GM12878 (cell line): ENCODE results near the gene FAM3B. TPM values are rescaled to one million over a fixed set of nuclear protein-coding genes. Genes with fewer than 3 reads are reported as not detected.

Source experiments
- ATAC-seq: fragments of 200-7000 bp; cut with Tn5 transposase; 3 replicates; pipeline ENCODE4 v1.9.1; 2020; ENCODE audit warnings: mild to moderate bottlenecking, moderate library complexity
- BruUV-seq: library from RNA; stranded (reverse); fragments of 400-500 nt; replicated peaks from 2 replicates; lab custom pipeline; 2021; lab: Mats Ljungman, UMichigan
- CTCF ChIA-PET: fragments of 300-600 bp; sonication (Branson Sonifier 250); formaldehyde crosslinking; extraction: SDS; loops from one replicate; lab custom pipeline; 2021; ENCODE audit warnings: inconsistent platforms; lab: Yijun Ruan, JAX
- POLR2A ChIA-PET: fragments of 350-600 bp; formaldehyde crosslinking; extraction: SDS; loops from one replicate; lab custom pipeline; 2021; ENCODE audit warnings: inconsistent platforms; lab: Charles Lee
- RAD21 ChIA-PET: fragments of 300-600 bp; sonication (Branson Sonifier 250); formaldehyde crosslinking; loops from one replicate; lab custom pipeline; 2023; ENCODE audit warnings: antibody characterized with exemption; ENCODE audit not compliant: unreplicated experiment; lab: Charles Lee
- SMC1A ChIA-PET: fragments of 300-600 bp; sonication (Branson Sonifier 250); formaldehyde crosslinking; loops from one replicate; lab custom pipeline; 2023; ENCODE audit not compliant: unreplicated experiment, uncharacterized antibody; lab: Charles Lee
- DNase-seq: peaks from one replicate; pipeline ENCODE4 v3.0.0-alpha.2; 2011; ENCODE audit warnings: low read depth, low spot score
- FAIRE-seq: peaks from 3 replicates; lab custom pipeline; 2011; peaks lifted over from hg19 to GRCh38; lab: Jason Lieb, UNC
- H2AFZ ChIP-seq: 2 replicates; pipeline ENCODE4 v1.6.0; 2011; ENCODE audit warnings: low read depth, low read length, control low read depth; ENCODE audit not compliant: control insufficient read depth
- H3K27ac ChIP-seq: 2 replicates; pipeline ENCODE4 v1.5.1; 2011; ENCODE audit warnings: control low read depth; ENCODE audit not compliant: control insufficient read depth, insufficient read depth
- H3K27me3 ChIP-seq, 2 experiments: replicated peaks in 1 of 2; 2 replicates each; pipeline versions ENCODE4 v1.6.0 to v1.6.1; 2011; ENCODE audit warnings: low read length in 1 of 2; ENCODE audit not compliant: control insufficient read depth in 2 of 2, insufficient read depth in 2 of 2
- H3K36me3 ChIP-seq, 2 experiments: 2 replicates each; pipeline ENCODE4 v1.5.1; 2011; ENCODE audit warnings: low read length in 1 of 2; ENCODE audit not compliant: control insufficient read depth in 2 of 2, insufficient read depth in 2 of 2
- H3K4me1 ChIP-seq: 2 replicates; pipeline ENCODE4 v1.6.1; 2011; ENCODE audit warnings: mild to moderate bottlenecking, low read length, moderate library complexity, mixed read lengths; ENCODE audit not compliant: control insufficient read depth, insufficient read depth
- H3K4me2 ChIP-seq: 2 replicates; pipeline ENCODE4 v1.6.0; 2011; ENCODE audit warnings: control low read depth; ENCODE audit not compliant: control insufficient read depth, insufficient read depth
- H3K4me3 ChIP-seq: fragments of 200-600 bp; sonication (generic); 2 replicates; pipeline ENCODE4 v1.5.1; 2016
- H3K79me2 ChIP-seq: 2 replicates; pipeline ENCODE4 v1.6.0; 2011; ENCODE audit warnings: low read length; ENCODE audit not compliant: control insufficient read depth, insufficient read depth
- H3K9ac ChIP-seq: 2 replicates; pipeline ENCODE4 v1.8.0; 2011; ENCODE audit warnings: low read length, control low read depth, mixed read lengths; ENCODE audit not compliant: control insufficient read depth, insufficient read depth
- H3K9me3 ChIP-seq: replicated peaks from 3 replicates; pipeline ENCODE4 v1.5.1; 2011; ENCODE audit warnings: mild to moderate bottlenecking, low read length; ENCODE audit not compliant: control insufficient read depth, insufficient read depth
- H4K20me1 ChIP-seq: 2 replicates; pipeline ENCODE4 v1.6.0; 2011; ENCODE audit not compliant: control insufficient read depth, insufficient read depth
- DPF2 ChIP-seq: fragments of 450-650 bp; IDR thresholded peaks from 2 replicates; pipeline ENCODE4 v1.6.1; 2017; ENCODE audit warnings: mild to moderate bottlenecking
- NR2C2 ChIP-seq: IDR thresholded peaks from 2 replicates; pipeline ENCODE4 v1.6.1; 2011; ENCODE audit warnings: borderline replicate concordance, low read depth; ENCODE audit not compliant: control insufficient read depth, insufficient read length
- NR2F1 ChIP-seq: fragments of 450-650 bp; conservative IDR thresholded peaks from 2 replicates; pipeline ENCODE4 v1.6.1; 2017; ENCODE audit warnings: mild to moderate bottlenecking
- RUNX3 ChIP-seq: IDR thresholded peaks from 2 replicates; pipeline ENCODE4 v1.6.1; 2012; ENCODE audit warnings: low read length, inconsistent platforms
- SUPT20H ChIP-seq: IDR thresholded peaks from 2 replicates; pipeline ENCODE4 v1.6.1; 2011; ENCODE audit warnings: low read depth, mild to moderate bottlenecking, low read length, moderate library complexity, borderline replicate concordance; ENCODE audit not compliant: control insufficient read depth
- ZNF217 ChIP-seq: fragments of 450-650 bp; IDR thresholded peaks from 2 replicates; pipeline ENCODE4 v1.6.1; 2017; ENCODE audit warnings: antibody characterized with exemption, mild to moderate bottlenecking
- WGBS: methylation state at CpG from one replicate; pipeline ENCODE4 v1.1.6; 2016; ENCODE audit warnings: low lambda C conversion rate; ENCODE audit not compliant: insufficient replicate concordance, insufficient coverage; ENCODE audit errors: missing lambda C conversion rate; 5-methylcytosine and 5-hydroxymethylcytosine counted together
- in situ Hi-C: fragments of 300-500 bp; cut with MboI; formaldehyde crosslinking; loops from 9 replicates; pipeline ENCODE4 v1.14.3; 2018; ENCODE audit warnings: mixed read lengths
- intact Hi-C: fragments of 100-400 bp; cut with micrococcal nuclease; formaldehyde crosslinking; loops from one replicate; pipeline ENCODE4 v1.14.2; 2022; ENCODE audit not compliant: unreplicated experiment
- polyA plus RNA-seq, 11 experiments: library from polyadenylated mRNA; depleted of rRNA in 4 of 11; unstranded in 6 of 11; stranded (reverse) in 5 of 11; fragments of >200 nt; fragmentation: Nextera tagmentation in 4 of 11; fragmentation: Illumina TruSeq in 1 of 11; extraction: Ambion mirVana in 4 of 11; extraction: Trizol in 1 of 11; gene quantifications; 1 replicate in 1 of 11; 2 replicates in 10 of 11; pipeline versions ENCODE4 v1.2.1 to v1.2.3, GENCODE V29; 2011 to 2016; ENCODE audit warnings: inconsistent platforms in 2 of 11, missing spikeins in 2 of 11, low read depth in 1 of 11
- total RNA-seq, 4 experiments: library from RNA; depleted of rRNA in 3 of 4; stranded (reverse); fragments of >200 nt in 3 of 4; fragmentation: Illumina TruSeq in 1 of 4; extraction: Trizol in 1 of 4; gene quantifications; 2 replicates each; pipeline versions ENCODE4 v1.2.1 to v1.2.3, GENCODE V29; 2013 to 2021
- TF ChIP-seq, protein P1 (sequence below): IDR thresholded peaks from 2 replicates; pipeline ENCODE4 v1.6.1; 2012; ENCODE audit warnings: low read depth, low read length, improper control_type of control experiment
- TF ChIP-seq, protein P2 (sequence below): fragments of 450-650 bp; formaldehyde crosslinking; IDR thresholded peaks from 2 replicates; pipeline ENCODE4 v1.4.0; 2020; ENCODE audit warnings: mild to moderate bottlenecking, moderate library complexity
- TF ChIP-seq, protein P3 (sequence below): fragments of 150-350 bp; IDR thresholded peaks from 2 replicates; pipeline ENCODE4 v1.6.1; 2016; ENCODE audit warnings: low read depth, low read length
- TF ChIP-seq, protein P4 (sequence below): fragments of 450-650 bp; IDR thresholded peaks from 2 replicates; pipeline ENCODE4 v1.6.1; 2016; ENCODE audit warnings: mild to moderate bottlenecking

FAM3B gene
- total and polyA plus RNA-seq, 10 of the 15 experiments (the other 5 are each of a cell fraction or from before 2014, with no cell fraction given), result 0.12 TPM; not detected in 9

DNA sequence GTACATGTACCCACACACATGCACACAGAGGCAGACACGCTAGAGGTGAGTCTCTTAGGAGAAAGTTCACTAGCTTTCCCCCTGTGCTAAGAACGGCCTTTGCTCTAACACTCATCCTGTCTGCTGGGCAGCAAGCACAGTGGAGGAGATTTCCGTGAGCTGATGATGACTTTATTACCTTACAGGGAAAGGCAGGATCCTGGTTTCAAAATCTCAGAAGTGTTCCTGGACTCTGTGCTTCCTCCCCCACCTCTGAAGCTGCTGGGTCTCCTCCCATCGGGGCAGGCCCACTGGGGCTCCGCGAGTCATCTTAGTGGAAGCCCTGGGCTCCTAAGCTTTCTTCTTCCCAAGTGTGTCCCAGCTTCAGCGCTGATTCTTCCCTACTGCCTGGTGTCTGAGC, 2.7 kb downstream of the FAM3B start (continued):
- TF ChIP-seq DPF2 (no peak), ZNF217 (no peak)

DNA sequence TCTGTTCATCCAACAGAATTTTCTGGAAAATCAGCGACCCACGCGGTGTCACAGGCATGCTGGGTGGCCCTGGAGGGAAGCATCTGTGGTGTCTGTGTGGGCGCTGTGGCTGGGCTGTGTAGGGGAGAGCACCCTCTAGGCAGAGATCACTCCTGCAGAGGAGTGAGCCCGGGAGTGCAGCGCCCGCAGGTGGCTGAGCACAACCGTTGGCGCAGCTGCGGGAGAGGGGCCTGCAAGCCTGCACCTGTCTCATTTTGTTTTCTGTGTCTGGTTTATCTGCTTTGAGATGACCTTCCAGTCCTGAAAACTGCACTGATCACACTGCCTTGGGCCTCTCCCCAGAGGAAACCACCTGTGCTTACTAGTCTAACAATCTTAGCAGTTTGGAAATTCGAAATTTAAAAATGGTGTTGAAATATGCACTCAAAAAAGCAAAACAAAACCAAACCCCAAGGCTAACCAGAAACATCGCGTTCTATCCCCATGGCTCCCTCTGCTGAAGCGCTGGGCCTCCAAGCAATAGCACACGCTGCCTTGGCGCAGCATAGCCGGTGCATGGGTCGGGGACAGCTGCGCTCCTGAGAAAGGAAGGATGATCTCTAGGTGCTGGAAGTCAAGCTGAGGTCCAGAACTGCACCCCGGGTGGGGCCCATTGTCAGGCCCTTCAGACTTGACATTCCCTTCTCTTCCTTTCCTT, 4.8 kb downstream of the FAM3B start:
- RAD21 ChIA-PET, result no interaction called here
- TF ChIP-seq, protein P1, sequence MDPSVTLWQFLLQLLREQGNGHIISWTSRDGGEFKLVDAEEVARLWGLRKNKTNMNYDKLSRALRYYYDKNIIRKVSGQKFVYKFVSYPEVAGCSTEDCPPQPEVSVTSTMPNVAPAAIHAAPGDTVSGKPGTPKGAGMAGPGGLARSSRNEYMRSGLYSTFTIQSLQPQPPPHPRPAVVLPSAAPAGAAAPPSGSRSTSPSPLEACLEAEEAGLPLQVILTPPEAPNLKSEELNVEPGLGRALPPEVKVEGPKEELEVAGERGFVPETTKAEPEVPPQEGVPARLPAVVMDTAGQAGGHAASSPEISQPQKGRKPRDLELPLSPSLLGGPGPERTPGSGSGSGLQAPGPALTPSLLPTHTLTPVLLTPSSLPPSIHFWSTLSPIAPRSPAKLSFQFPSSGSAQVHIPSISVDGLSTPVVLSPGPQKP, result no peak
- TF ChIP-seq, protein P2, sequence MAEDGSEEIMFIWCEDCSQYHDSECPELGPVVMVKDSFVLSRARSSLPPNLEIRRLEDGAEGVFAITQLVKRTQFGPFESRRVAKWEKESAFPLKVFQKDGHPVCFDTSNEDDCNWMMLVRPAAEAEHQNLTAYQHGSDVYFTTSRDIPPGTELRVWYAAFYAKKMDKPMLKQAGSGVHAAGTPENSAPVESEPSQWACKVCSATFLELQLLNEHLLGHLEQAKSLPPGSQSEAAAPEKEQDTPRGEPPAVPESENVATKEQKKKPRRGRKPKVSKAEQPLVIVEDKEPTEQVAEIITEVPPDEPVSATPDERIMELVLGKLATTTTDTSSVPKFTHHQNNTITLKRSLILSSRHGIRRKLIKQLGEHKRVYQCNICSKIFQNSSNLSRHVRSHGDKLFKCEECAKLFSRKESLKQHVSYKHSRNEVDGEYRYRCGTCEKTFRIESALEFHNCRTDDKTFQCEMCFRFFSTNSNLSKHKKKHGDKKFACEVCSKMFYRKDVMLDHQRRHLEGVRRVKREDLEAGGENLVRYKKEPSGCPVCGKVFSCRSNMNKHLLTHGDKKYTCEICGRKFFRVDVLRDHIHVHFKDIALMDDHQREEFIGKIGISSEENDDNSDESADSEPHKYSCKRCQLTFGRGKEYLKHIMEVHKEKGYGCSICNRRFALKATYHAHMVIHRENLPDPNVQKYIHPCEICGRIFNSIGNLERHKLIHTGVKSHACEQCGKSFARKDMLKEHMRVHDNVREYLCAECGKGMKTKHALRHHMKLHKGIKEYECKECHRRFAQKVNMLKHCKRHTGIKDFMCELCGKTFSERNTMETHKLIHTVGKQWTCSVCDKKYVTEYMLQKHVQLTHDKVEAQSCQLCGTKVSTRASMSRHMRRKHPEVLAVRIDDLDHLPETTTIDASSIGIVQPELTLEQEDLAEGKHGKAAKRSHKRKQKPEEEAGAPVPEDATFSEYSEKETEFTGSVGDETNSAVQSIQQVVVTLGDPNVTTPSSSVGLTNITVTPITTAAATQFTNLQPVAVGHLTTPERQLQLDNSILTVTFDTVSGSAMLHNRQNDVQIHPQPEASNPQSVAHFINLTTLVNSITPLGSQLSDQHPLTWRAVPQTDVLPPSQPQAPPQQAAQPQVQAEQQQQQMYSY (CRISPR knock-in tag), result no peak
- TF ChIP-seq NR2C2 (no peak), NR2F1 (no peak), SUPT20H (no peak), RUNX3 (no peak)
- TF ChIP-seq, protein P3, sequence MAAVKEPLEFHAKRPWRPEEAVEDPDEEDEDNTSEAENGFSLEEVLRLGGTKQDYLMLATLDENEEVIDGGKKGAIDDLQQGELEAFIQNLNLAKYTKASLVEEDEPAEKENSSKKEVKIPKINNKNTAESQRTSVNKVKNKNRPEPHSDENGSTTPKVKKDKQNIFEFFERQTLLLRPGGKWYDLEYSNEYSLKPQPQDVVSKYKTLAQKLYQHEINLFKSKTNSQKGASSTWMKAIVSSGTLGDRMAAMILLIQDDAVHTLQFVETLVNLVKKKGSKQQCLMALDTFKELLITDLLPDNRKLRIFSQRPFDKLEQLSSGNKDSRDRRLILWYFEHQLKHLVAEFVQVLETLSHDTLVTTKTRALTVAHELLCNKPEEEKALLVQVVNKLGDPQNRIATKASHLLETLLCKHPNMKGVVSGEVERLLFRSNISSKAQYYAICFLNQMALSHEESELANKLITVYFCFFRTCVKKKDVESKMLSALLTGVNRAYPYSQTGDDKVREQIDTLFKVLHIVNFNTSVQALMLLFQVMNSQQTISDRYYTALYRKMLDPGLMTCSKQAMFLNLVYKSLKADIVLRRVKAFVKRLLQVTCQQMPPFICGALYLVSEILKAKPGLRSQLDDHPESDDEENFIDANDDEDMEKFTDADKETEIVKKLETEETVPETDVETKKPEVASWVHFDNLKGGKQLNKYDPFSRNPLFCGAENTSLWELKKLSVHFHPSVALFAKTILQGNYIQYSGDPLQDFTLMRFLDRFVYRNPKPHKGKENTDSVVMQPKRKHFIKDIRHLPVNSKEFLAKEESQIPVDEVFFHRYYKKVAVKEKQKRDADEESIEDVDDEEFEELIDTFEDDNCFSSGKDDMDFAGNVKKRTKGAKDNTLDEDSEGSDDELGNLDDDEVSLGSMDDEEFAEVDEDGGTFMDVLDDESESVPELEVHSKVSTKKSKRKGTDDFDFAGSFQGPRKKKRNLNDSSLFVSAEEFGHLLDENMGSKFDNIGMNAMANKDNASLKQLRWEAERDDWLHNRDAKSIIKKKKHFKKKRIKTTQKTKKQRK, result no peak
- TF ChIP-seq, protein P4, sequence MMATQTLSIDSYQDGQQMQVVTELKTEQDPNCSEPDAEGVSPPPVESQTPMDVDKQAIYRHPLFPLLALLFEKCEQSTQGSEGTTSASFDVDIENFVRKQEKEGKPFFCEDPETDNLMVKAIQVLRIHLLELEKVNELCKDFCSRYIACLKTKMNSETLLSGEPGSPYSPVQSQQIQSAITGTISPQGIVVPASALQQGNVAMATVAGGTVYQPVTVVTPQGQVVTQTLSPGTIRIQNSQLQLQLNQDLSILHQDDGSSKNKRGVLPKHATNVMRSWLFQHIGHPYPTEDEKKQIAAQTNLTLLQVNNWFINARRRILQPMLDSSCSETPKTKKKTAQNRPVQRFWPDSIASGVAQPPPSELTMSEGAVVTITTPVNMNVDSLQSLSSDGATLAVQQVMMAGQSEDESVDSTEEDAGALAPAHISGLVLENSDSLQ, result no peak

More for the DNA sequence above, 4.8 kb downstream of the FAM3B start:
- no peaks in the 10 kb centered on the region for H3K9me3 ChIP-seq
- in situ Hi-C loops, result no loop called here
- FAIRE-seq (no peak), DNase-seq (no peak), ATAC-seq (0 out of 3 replicates have a peak, but pooled peaks have one; percentile 28)
- whole genome bisulfite sequencing, result 46% methylated on average over 20 of the region's 20 CpGs
- no peak overlapping the region for H3K4me2 ChIP-seq
- H3K27ac ChIP-seq, result no peak overlapping the region
- ChIA-PET POLR2A (no interaction called here), CTCF (no interaction called here), SMC1A (interaction anchor here (0.9 to 1.4 kb wide), 3 partner anchors 12 to 40 kb away, joined by 3 to 4 read pairs (median 4); no protein-coding TSS in a partner anchor)
- no peak overlapping the region for H3K4me3 ChIP-seq
- H3K79me2 ChIP-seq, result no peaks in the 10 kb centered on the region
- H3K9ac ChIP-seq, result no peak overlapping the region
- H3K36me3 ChIP-seq, result no peaks in the 10 kb centered on the region
- no peaks in the 10 kb centered on the region for H3K4me1 ChIP-seq
- no peaks in the 10 kb centered on the region; the same call in 1 of the 2 replicates for H4K20me1 ChIP-seq
- BruUV-seq, result no TSS peak
- no peaks in the 10 kb centered on the region; a peak in 2 of 4 replicates for H3K27me3 ChIP-seq
- H2AFZ ChIP-seq, result no peak overlapping the region
- intact Hi-C loops, result no loop called here
